Measurements from ENCODE around the gene BNC2. TPM values are rescaled to one million over a fixed set of nuclear protein-coding genes. Genes with fewer than 3 reads are reported as not detected.

The BNC2 gene
- total and polyA plus RNA-seq, 2 donors (not counting 1 experiment from before 2014, with no cell fraction given) = 34.7 to 39.1 TPM

DNA sequence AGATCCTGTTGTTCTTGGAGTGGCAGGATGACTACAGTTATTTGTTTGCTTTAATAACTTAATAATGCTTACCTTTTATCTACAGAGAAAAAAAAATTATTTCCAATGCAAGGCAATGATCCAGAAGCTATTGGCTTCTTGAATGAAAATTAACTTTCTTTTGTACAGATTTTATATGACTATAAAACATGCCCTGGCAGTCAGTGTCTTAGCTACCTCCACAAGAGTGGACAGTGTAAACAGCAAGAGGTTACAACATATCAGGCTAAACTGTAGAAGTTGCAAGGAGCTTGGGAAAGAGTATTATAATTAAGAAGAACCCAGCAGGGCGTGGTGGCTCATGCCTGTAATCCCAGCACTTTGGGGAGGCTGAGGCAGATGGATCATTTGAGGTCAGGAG is 49.1 kb downstream of the BNC2 start:
- Histone ChIP-seq H3K79me2 (ENCODE audit: control insufficient read depth, insufficient read depth, low read length) (peaks cover 17% of the 10 kb centered on the region), H3K36me3 (ENCODE audit: control insufficient read depth, insufficient read depth, low read length) (no peaks in the 10 kb centered on the region), H3K9ac (ENCODE audit: insufficient read depth, low read length) (no peak overlapping the region), H3K4me1 (ENCODE audit: control insufficient read depth, extremely low read depth, insufficient read depth, low read length) (peaks cover 17% of the 10 kb centered on the region), H3K9me3 (ENCODE audit: control insufficient read depth, insufficient read depth, low read depth, low read length) (no peaks in the 10 kb centered on the region), H4K20me1 (ENCODE audit: control insufficient read depth, extremely low read depth, insufficient read depth, low read length) (no peaks in the 10 kb centered on the region), H3K27ac (ENCODE audit: insufficient read depth, low read length) (no peak overlapping the region), H2AFZ (ENCODE audit: low read length) (no peak overlapping the region), H3K4me3 (replicated peaks in 1 of 4; ENCODE audit: control extremely low read depth in 1 of 4, insufficient read depth in 1 of 4, low read depth in 3 of 4, low read length in 4 of 4) (no peak overlapping the region), H3K27me3 (ENCODE audit: control insufficient read depth, insufficient read depth, low read length) (no peaks in the 10 kb centered on the region), H3K4me2 (ENCODE audit: extremely low read depth, insufficient read depth, low read length) (no peak overlapping the region)
- TF ChIP-seq, protein P1, sequence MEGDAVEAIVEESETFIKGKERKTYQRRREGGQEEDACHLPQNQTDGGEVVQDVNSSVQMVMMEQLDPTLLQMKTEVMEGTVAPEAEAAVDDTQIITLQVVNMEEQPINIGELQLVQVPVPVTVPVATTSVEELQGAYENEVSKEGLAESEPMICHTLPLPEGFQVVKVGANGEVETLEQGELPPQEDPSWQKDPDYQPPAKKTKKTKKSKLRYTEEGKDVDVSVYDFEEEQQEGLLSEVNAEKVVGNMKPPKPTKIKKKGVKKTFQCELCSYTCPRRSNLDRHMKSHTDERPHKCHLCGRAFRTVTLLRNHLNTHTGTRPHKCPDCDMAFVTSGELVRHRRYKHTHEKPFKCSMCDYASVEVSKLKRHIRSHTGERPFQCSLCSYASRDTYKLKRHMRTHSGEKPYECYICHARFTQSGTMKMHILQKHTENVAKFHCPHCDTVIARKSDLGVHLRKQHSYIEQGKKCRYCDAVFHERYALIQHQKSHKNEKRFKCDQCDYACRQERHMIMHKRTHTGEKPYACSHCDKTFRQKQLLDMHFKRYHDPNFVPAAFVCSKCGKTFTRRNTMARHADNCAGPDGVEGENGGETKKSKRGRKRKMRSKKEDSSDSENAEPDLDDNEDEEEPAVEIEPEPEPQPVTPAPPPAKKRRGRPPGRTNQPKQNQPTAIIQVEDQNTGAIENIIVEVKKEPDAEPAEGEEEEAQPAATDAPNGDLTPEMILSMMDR (conservative IDR thresholded peaks at IDR 0.05 in 1 of 2, IDR thresholded peaks at IDR 0.05 in 1 of 2; ENCODE audit: low read depth in 1 of 2, low read length in 2 of 2) = no peak
- no peak for TF ChIP-seq EZH2 (IDR thresholded peaks at IDR 0.05; ENCODE audit: low read length, missing control alignments)
- no peak for DNase-seq (ENCODE audit: low read depth in 2 of 2)

GRCh38 chr9:16817514-16817913 is 53.0 kb downstream of the BNC2 start:
- H2AFZ ChIP-seq (ENCODE audit: low read length) = no peak overlapping the region
- H3K9ac ChIP-seq (ENCODE audit: insufficient read depth, low read length) = no peak overlapping the region
- no peak overlapping the region for H3K4me3 ChIP-seq (replicated peaks in 1 of 4; ENCODE audit: control extremely low read depth in 1 of 4, insufficient read depth in 1 of 4, low read depth in 3 of 4, low read length in 4 of 4)
- H3K27ac ChIP-seq (ENCODE audit: insufficient read depth, low read length) = no peak overlapping the region
- peaks cover 20% of the 10 kb centered on the region for H3K79me2 ChIP-seq (ENCODE audit: control insufficient read depth, insufficient read depth, low read length)
- no peak overlapping the region for H3K4me2 ChIP-seq (ENCODE audit: extremely low read depth, insufficient read depth, low read length)
- H3K27me3 ChIP-seq (ENCODE audit: control insufficient read depth, insufficient read depth, low read length) = no peaks in the 10 kb centered on the region
- no peaks in the 10 kb centered on the region for H3K4me1 ChIP-seq (ENCODE audit: control insufficient read depth, extremely low read depth, insufficient read depth, low read length)
- no peak for DNase-seq (ENCODE audit: low read depth in 2 of 2)
- H4K20me1 ChIP-seq (ENCODE audit: control insufficient read depth, extremely low read depth, insufficient read depth, low read length) = no peaks in the 10 kb centered on the region
- no peaks in the 10 kb centered on the region for H3K9me3 ChIP-seq (ENCODE audit: control insufficient read depth, insufficient read depth, low read depth, low read length)
- no peaks in the 10 kb centered on the region for H3K36me3 ChIP-seq (ENCODE audit: control insufficient read depth, insufficient read depth, low read length)
- TF ChIP-seq EZH2 (IDR thresholded peaks at IDR 0.05; ENCODE audit: low read length, missing control alignments) = no peak
- TF ChIP-seq, protein P1 (conservative IDR thresholded peaks at IDR 0.05 in 1 of 2, IDR thresholded peaks at IDR 0.05 in 1 of 2; ENCODE audit: low read depth in 1 of 2, low read length in 2 of 2) = no peak

DNA sequence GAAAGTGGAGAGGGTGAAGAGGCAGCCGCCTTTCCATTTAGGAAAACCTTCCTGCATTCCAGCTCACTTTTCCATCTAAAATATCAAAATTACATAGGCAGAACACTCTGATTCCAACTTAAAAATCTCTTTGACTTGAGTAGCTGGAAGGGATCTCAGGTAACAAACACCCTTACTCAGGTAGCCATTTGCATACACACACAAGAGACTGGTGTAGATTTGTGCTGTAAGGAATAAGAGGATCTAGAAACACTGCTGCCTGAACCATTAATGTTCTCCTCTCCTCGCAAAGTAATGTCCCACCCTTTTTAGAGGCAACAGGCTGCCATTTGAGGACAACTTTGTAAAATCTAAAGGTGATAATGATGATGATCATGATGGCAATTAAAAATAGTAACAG is 53.5 kb downstream of the BNC2 start:
- Histone ChIP-seq H3K4me3 (replicated peaks in 1 of 4; ENCODE audit: control extremely low read depth in 1 of 4, insufficient read depth in 1 of 4, low read depth in 3 of 4, low read length in 4 of 4) (no peak overlapping the region), H3K9me3 (ENCODE audit: control insufficient read depth, insufficient read depth, low read depth, low read length) (no peaks in the 10 kb centered on the region), H3K36me3 (ENCODE audit: control insufficient read depth, insufficient read depth, low read length) (no peaks in the 10 kb centered on the region), H3K4me1 (ENCODE audit: control insufficient read depth, extremely low read depth, insufficient read depth, low read length) (no peaks in the 10 kb centered on the region), H3K9ac (ENCODE audit: insufficient read depth, low read length) (no peak overlapping the region), H3K4me2 (ENCODE audit: extremely low read depth, insufficient read depth, low read length) (no peak overlapping the region), H3K27ac (ENCODE audit: insufficient read depth, low read length) (no peak overlapping the region), H4K20me1 (ENCODE audit: control insufficient read depth, extremely low read depth, insufficient read depth, low read length) (no peaks in the 10 kb centered on the region), H3K27me3 (ENCODE audit: control insufficient read depth, insufficient read depth, low read length) (no peaks in the 10 kb centered on the region), H3K79me2 (ENCODE audit: control insufficient read depth, insufficient read depth, low read length) (peaks cover 21% of the 10 kb centered on the region), H2AFZ (ENCODE audit: low read length) (no peak overlapping the region)
- no peak for DNase-seq (ENCODE audit: low read depth in 2 of 2)
- TF ChIP-seq EZH2 (IDR thresholded peaks at IDR 0.05; ENCODE audit: low read length, missing control alignments) = no peak
- TF ChIP-seq, protein P1 (conservative IDR thresholded peaks at IDR 0.05 in 1 of 2, IDR thresholded peaks at IDR 0.05 in 1 of 2; ENCODE audit: low read depth in 1 of 2, low read length in 2 of 2) = no peak

All from fibroblast of lung (primary cell).